ENCODE measurements around the gene LYRM1.
A peak's percentile ranks its signal among the peaks of the same experiment; 100 is the strongest.

LYRM1 gene

GRCh38 chr16:20905576-20905975, 5.0 kb downstream of the LYRM1 start:
- no peak for DNase-seq (ENCODE audit: low read depth)
- TF ChIP-seq, protein P1, sequence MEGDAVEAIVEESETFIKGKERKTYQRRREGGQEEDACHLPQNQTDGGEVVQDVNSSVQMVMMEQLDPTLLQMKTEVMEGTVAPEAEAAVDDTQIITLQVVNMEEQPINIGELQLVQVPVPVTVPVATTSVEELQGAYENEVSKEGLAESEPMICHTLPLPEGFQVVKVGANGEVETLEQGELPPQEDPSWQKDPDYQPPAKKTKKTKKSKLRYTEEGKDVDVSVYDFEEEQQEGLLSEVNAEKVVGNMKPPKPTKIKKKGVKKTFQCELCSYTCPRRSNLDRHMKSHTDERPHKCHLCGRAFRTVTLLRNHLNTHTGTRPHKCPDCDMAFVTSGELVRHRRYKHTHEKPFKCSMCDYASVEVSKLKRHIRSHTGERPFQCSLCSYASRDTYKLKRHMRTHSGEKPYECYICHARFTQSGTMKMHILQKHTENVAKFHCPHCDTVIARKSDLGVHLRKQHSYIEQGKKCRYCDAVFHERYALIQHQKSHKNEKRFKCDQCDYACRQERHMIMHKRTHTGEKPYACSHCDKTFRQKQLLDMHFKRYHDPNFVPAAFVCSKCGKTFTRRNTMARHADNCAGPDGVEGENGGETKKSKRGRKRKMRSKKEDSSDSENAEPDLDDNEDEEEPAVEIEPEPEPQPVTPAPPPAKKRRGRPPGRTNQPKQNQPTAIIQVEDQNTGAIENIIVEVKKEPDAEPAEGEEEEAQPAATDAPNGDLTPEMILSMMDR (IDR thresholded peaks at IDR 0.05; ENCODE audit: insufficient read depth, low read depth, low read length, missing control alignments), result no peak

GRCh38 chr16:20906341-20907255, 6.0 kb downstream of the LYRM1 start:
- DNase-seq (ENCODE audit: low read depth), result peak; percentile 43
- H3K4me3 ChIP-seq (ENCODE audit: low read length), result no peak overlapping the region
- TF ChIP-seq, protein P1 (IDR thresholded peaks at IDR 0.05; ENCODE audit: insufficient read depth, low read depth, low read length, missing control alignments), result no peak

More at GRCh38 chr16:20905576-20905975, 5.0 kb downstream of the LYRM1 start:
- H3K4me3 ChIP-seq (ENCODE audit: low read length), result no peak overlapping the region

GRCh38 chr16:20910781-20911321, 10.3 kb downstream of the LYRM1 start:
- TF ChIP-seq, protein P1 (IDR thresholded peaks at IDR 0.05; ENCODE audit: insufficient read depth, low read depth, low read length, missing control alignments), result no peak
- DNase-seq (ENCODE audit: low read depth), result peak; percentile 93
- no peak overlapping the region for H3K4me3 ChIP-seq (ENCODE audit: low read length)

GRCh38 chr16:20911361-20911760, 10.8 kb downstream of the LYRM1 start:
- H3K4me3 ChIP-seq (ENCODE audit: low read length), result no peak overlapping the region
- TF ChIP-seq, protein P1 (IDR thresholded peaks at IDR 0.05; ENCODE audit: insufficient read depth, low read depth, low read length, missing control alignments), result no peak
- DNase-seq (ENCODE audit: low read depth), result peak; percentile 88

DNA sequence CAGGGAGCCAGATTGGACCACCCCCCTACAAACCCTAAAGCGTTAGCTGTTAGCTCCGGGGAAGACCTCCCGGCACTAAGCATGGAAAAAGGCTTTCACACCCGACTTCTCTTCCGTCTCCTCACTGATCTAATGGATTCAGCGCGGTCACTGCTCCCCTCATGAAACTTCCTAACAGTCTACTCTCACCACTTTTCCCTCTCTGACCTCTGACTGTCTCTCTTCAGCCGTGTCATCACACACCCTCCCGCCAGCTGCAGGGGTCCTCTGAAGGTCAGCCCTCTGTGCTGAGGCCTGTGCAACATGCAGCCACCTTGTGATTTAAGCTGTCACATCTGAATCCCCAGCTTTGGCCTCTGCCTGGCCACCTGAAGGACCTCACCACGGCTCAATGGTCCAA, 15.7 kb downstream of the LYRM1 start:
- no peak overlapping the region for H3K4me3 ChIP-seq (ENCODE audit: low read length)
- no peak for DNase-seq (ENCODE audit: low read depth)

DNA sequence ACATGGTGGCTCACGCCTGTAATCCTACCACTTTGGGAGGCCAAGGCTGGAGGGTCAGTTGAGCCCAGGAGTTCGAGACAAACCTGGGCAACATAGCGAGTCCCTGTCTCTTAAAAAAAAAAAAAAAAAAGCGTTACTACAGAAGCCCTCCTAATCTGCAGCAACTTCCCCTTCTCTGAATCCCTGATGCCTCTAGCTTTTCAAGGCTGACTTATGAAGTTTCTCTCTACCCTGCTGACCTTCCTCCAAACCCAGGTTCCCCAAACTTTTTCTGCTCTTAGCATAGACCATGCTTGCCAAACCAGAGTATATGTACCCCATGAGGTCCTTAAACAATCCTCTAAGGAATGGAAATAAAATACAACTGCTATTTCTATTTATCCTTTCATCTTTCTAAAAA, 16.4 kb downstream of the LYRM1 start:
- TF ChIP-seq, protein P1 (IDR thresholded peaks at IDR 0.05; ENCODE audit: insufficient read depth, low read depth, low read length, missing control alignments), result no peak
- no peak for DNase-seq (ENCODE audit: low read depth)
- no peak overlapping the region for H3K4me3 ChIP-seq (ENCODE audit: low read length)

More for the DNA sequence above, 15.7 kb downstream of the LYRM1 start:
- TF ChIP-seq, protein P1 (IDR thresholded peaks at IDR 0.05; ENCODE audit: insufficient read depth, low read depth, low read length, missing control alignments), result no peak

All from epithelial cell of esophagus (primary cell).